Loucy (cell line): ENCODE data around the gene TENT4A.

Experiments used
- H2AFZ ChIP-seq: fragments of 200-600 bp; sonication (generic); 2 replicates; pipeline ENCODE4 v1.6.0; 2016; ENCODE audit warnings: antibody characterized with exemption, mild to moderate bottlenecking, low read length, moderate library complexity
- H3F3A ChIP-seq: fragments of 200-600 bp; 2 replicates; pipeline ENCODE4 v1.6.0; 2016; ENCODE audit warnings: antibody characterized with exemption, low read depth, mild to moderate bottlenecking
- H3K27me3 ChIP-seq: fragments of 200-600 bp; sonication (generic); 2 replicates; pipeline ENCODE4 v1.6.1; 2014; ENCODE audit warnings: low read length, mild to moderate bottlenecking; ENCODE audit not compliant: insufficient read depth, poor library complexity, severe bottlenecking
- H3K36me3 ChIP-seq: fragments of 200-600 bp; sonication (generic); 2 replicates; pipeline ENCODE4 v1.6.1; 2016; ENCODE audit warnings: low read length; ENCODE audit not compliant: insufficient read depth
- H3K4me1 ChIP-seq: fragments of 200-600 bp; sonication (generic); 2 replicates; pipeline ENCODE4 v1.5.1; 2014; ENCODE audit warnings: low read length, mild to moderate bottlenecking; ENCODE audit not compliant: insufficient read depth, poor library complexity, severe bottlenecking
- H3K4me2 ChIP-seq: fragments of 200-600 bp; sonication (generic); 2 replicates; pipeline ENCODE4 v1.6.0; 2014; ENCODE audit warnings: antibody characterized with exemption, low read length, low read depth, mild to moderate bottlenecking; ENCODE audit not compliant: poor library complexity, severe bottlenecking
- H3K4me3 ChIP-seq: fragments of 200-600 bp; sonication (generic); 2 replicates; pipeline ENCODE4 v1.5.1; 2014; ENCODE audit warnings: low read length, mild to moderate bottlenecking, mixed read lengths; ENCODE audit not compliant: poor library complexity, severe bottlenecking
- H3K79me2 ChIP-seq: fragments of 200-600 bp; sonication (generic); 2 replicates; pipeline ENCODE4 v1.6.1; 2014; ENCODE audit warnings: low read length; ENCODE audit not compliant: insufficient read depth
- H3K9ac ChIP-seq: fragments of 200-600 bp; sonication (generic); 2 replicates; pipeline ENCODE4 v1.6.0; 2014; ENCODE audit warnings: mild to moderate bottlenecking, low read depth, low read length, moderate library complexity; ENCODE audit not compliant: poor library complexity, severe bottlenecking
- H3K9me2 ChIP-seq: fragments of 200-600 bp; sonication (generic); replicated peaks from 2 replicates; pipeline ENCODE4 v1.6.1; 2016; ENCODE audit warnings: low read depth, low read length, mixed read lengths
- H3K9me3 ChIP-seq: fragments of 200-600 bp; sonication (generic); 2 replicates; pipeline ENCODE4 v1.6.1; 2014; ENCODE audit warnings: mild to moderate bottlenecking, antibody characterized with exemption, low read length, low read depth; ENCODE audit not compliant: insufficient read depth
- H4K20me1 ChIP-seq: fragments of 200-600 bp; sonication (generic); 2 replicates; pipeline ENCODE4 v1.6.0; 2014; ENCODE audit warnings: antibody characterized with exemption, low read length, mild to moderate bottlenecking; ENCODE audit not compliant: insufficient read depth, poor library complexity, severe bottlenecking
- EZH2phosphoT487 ChIP-seq: fragments of 200-600 bp; IDR thresholded peaks from 2 replicates; pipeline ENCODE4 v1.6.1; 2018; ENCODE audit warnings: antibody characterized with exemption, mild to moderate bottlenecking, moderate library complexity, borderline replicate concordance
- TF ChIP-seq, protein P1 (sequence below): fragments of 200-600 bp; sonication (generic); conservative IDR thresholded peaks from 2 replicates; pipeline ENCODE4 v1.5.1; 2014; ENCODE audit warnings: mild to moderate bottlenecking, antibody characterized with exemption, low read length

The TENT4A gene

DNA sequence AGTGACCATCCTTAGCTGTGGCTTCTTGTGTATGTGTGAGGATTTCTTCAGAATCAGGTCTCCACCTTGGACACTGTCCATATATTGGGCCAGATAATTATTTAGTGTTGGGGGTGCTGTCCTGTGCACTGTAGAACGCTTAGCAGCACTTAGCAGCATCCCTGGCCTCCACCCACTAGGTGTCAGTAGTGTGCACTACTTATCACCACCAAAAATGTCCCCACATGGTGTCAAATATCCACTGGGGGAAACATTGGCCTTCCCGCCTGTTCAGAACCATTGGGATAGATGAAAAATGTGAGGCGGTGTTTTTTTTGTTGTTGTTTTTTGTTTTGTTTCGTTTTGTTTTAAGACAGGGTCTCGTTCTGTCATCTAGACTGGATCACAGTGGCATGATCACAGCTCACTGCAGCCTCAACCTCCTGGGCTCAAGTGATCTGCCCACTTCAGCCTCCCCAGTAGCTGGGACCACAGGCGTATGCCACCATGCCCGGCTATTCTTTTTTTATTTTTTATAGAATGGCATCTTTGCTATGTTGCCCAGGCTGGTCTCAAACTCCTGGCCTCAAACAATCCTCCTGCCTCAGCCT, 67.7 kb downstream of the TENT4A start:
- no peaks in the 10 kb centered on the region for H3K79me2 ChIP-seq
- no peaks in the 10 kb centered on the region for H4K20me1 ChIP-seq
- H3F3A ChIP-seq, result no peaks in the 10 kb centered on the region
- no peak overlapping the region for H3K4me2 ChIP-seq
- peaks cover 9% of the 10 kb centered on the region for H3K4me1 ChIP-seq
- H3K4me3 ChIP-seq, result no peak overlapping the region
- no peak overlapping the region for H3K9ac ChIP-seq
- H3K9me3 ChIP-seq, result no peaks in the 10 kb centered on the region
- H3K27me3 ChIP-seq, result no peaks in the 10 kb centered on the region
- H2AFZ ChIP-seq, result no peak overlapping the region
- TF ChIP-seq EZH2phosphoT487, result no peak
- TF ChIP-seq, protein P1, sequence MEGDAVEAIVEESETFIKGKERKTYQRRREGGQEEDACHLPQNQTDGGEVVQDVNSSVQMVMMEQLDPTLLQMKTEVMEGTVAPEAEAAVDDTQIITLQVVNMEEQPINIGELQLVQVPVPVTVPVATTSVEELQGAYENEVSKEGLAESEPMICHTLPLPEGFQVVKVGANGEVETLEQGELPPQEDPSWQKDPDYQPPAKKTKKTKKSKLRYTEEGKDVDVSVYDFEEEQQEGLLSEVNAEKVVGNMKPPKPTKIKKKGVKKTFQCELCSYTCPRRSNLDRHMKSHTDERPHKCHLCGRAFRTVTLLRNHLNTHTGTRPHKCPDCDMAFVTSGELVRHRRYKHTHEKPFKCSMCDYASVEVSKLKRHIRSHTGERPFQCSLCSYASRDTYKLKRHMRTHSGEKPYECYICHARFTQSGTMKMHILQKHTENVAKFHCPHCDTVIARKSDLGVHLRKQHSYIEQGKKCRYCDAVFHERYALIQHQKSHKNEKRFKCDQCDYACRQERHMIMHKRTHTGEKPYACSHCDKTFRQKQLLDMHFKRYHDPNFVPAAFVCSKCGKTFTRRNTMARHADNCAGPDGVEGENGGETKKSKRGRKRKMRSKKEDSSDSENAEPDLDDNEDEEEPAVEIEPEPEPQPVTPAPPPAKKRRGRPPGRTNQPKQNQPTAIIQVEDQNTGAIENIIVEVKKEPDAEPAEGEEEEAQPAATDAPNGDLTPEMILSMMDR, result peak; percentile 77
- no peaks in the 10 kb centered on the region for H3K36me3 ChIP-seq
- H3K9me2 ChIP-seq, result no peaks in the 10 kb centered on the region

GRCh38 chr5:6781716-6782115, 68.5 kb downstream of the TENT4A start:
- Histone ChIP-seq H3K4me1 (peaks cover 17% of the 10 kb centered on the region), H3K79me2 (no peaks in the 10 kb centered on the region), H3K9ac (no peak overlapping the region), H2AFZ (no peak overlapping the region), H3K4me3 (no peak overlapping the region), H4K20me1 (no peaks in the 10 kb centered on the region), H3F3A (no peaks in the 10 kb centered on the region), H3K4me2 (no peak overlapping the region), H3K27me3 (no peaks in the 10 kb centered on the region), H3K9me3 (no peaks in the 10 kb centered on the region), H3K9me2 (no peaks in the 10 kb centered on the region), H3K36me3 (no peaks in the 10 kb centered on the region)
- TF ChIP-seq EZH2phosphoT487, result no peak
- TF ChIP-seq, protein P1, result no peak

- Histone ChIP-seq H3K9ac (no peak overlapping the region), H3K4me3 (no peak overlapping the region), H3K4me1 (peaks cover 17% of the 10 kb centered on the region), H3K27me3 (no peaks in the 10 kb centered on the region), H3K36me3 (no peaks in the 10 kb centered on the region), H3K9me3 (no peaks in the 10 kb centered on the region), H3F3A (no peaks in the 10 kb centered on the region), H3K79me2 (no peaks in the 10 kb centered on the region), H2AFZ (no peak overlapping the region), H4K20me1 (no peaks in the 10 kb centered on the region), H3K9me2 (no peaks in the 10 kb centered on the region), H3K4me2 (no peak overlapping the region)
- TF ChIP-seq, protein P1, result no peak
- no peak for TF ChIP-seq EZH2phosphoT487
Measured at GRCh38 chr5:6783787-6784186, 70.6 kb downstream of the TENT4A start.
